ENCODE results near the gene GSTP1.
"Not testable (repeated sequence)": the region's sequence is repeated elsewhere in the genome, so short reads cannot be mapped to it uniquely, and the experiment has no call there.

- not testable (repeated sequence) for TF ChIP-seq CTCF, POLR2A (IDR thresholded peaks at IDR 0.05)
Measured at GRCh38 chr11:67563705-67564114, 19.9 kb upstream of the GSTP1 start.
